RWPE1 (cell line): ENCODE measurements around the gene ARFRP1.

Source experiments
- CTCF ChIA-PET: fragments of 350-600 bp; sonication (Branson Sonifier 250); formaldehyde crosslinking; extraction: SDS; loops from one replicate; lab custom pipeline; 2021; lab: Yijun Ruan, JAX
- POLR2A ChIA-PET: fragments of 400-600 bp; formaldehyde crosslinking; extraction: SDS; loops from one replicate; lab custom pipeline; 2020; ENCODE audit warnings: antibody characterized with exemption; ENCODE audit not compliant: low non-redundant PET; lab: Yijun Ruan, JAX
- DNase-seq: peaks from one replicate; pipeline ENCODE4 v3.0.0; 2012; ENCODE audit warnings: low spot score
- H3K27ac ChIP-seq: fragments of 450-650 bp; 2 replicates; pipeline ENCODE4 v1.5.1; 2017
- CTCF ChIP-seq: fragments of 450-650 bp; conservative IDR thresholded peaks from 2 replicates; pipeline ENCODE4 v1.5.1; 2017; ENCODE audit warnings: low read depth, mild to moderate bottlenecking

The ARFRP1 gene

GRCh38 chr20:63696628-63697356 is 11.0 kb downstream of the ARFRP1 start, which contains the start of gene TNFRSF6B:
TSS of gene TNFRSF6B (plus strand) at chr20:63696652. CDS start at chr20:63696768, 116 bp downstream.
- POLR2A ChIA-PET, result interaction anchor here (0.6 to 1.0 kb wide), 3 partner anchors 10 to 175 kb away, joined by 3 to 4 read pairs (median 4); no protein-coding TSS in a partner anchor
- peak within 1 kb of the TSS; percentile 97 for H3K27ac ChIP-seq
- peak; percentile 10; the same call in 1 of the 2 replicates for TF ChIP-seq CTCF
- CTCF ChIA-PET, result interaction anchor here (0.6 to 1.8 kb wide), 3 partner anchors 9 to 159 kb away, joined by 3 to 7 read pairs (median 7); partner anchors contain the start of gene PTK6
- no peak for DNase-seq

GRCh38 chr20:63696306-63696627 is 11.5 kb downstream of the ARFRP1 start:
- peak overlapping the region; percentile 97 for H3K27ac ChIP-seq
- ChIA-PET POLR2A (interaction anchor here (0.9 to 1.0 kb wide), 2 partner anchors 11 to 54 kb away, joined by 4 read pairs; no protein-coding TSS in a partner anchor), CTCF (interaction anchor here (0.6 to 1.8 kb wide), 2 partner anchors 10 to 62 kb away, joined by 3 to 7 read pairs; no protein-coding TSS in a partner anchor)
- no peak for TF ChIP-seq CTCF
- DNase-seq, result peak; percentile 95

GRCh38 chr20:63695424-63696305 is 12.1 kb downstream of the ARFRP1 start:
- POLR2A ChIA-PET, result interaction anchor here (0.9 kb wide), 1 partner anchor 12 kb away, joined by 4 read pairs; no protein-coding TSS in a partner anchor
- CTCF ChIA-PET, result interaction anchor here (0.6 to 1.8 kb wide), 2 partner anchors 10 to 61 kb away, joined by 3 to 7 read pairs; no protein-coding TSS in a partner anchor
- no peak for DNase-seq
- no peak for TF ChIP-seq CTCF
- H3K27ac ChIP-seq, result peak overlapping the region; percentile 97

- ChIA-PET CTCF (interaction anchor here (1.2 kb wide), 1 partner anchor 101 kb away, joined by 3 read pairs; no protein-coding TSS in a partner anchor), POLR2A (no interaction called here)
- TF ChIP-seq CTCF, result no peak
- peak overlapping the region; percentile 97 for H3K27ac ChIP-seq
- no peak for DNase-seq
Observed at GRCh38 chr20:63694584-63695423, 13.0 kb downstream of the ARFRP1 start.

- peak overlapping the region; percentile 97 for H3K27ac ChIP-seq
- CTCF ChIA-PET, result interaction anchor here (1.2 kb wide), 1 partner anchor 102 kb away, joined by 3 read pairs; no protein-coding TSS in a partner anchor
- POLR2A ChIA-PET, result no interaction called here
- TF ChIP-seq CTCF, result no peak
- DNase-seq, result no peak
Observed at GRCh38 chr20:63693733-63694583, 13.8 kb downstream of the ARFRP1 start.
